ENCODE data around the gene TMEM63C. TPM values are rescaled to one million over a fixed set of nuclear protein-coding genes. Genes with fewer than 3 reads are reported as not detected.

The TMEM63C gene
- total and polyA plus RNA-seq, 2 experiments from 2014 or later, result 4.9 to 9.7 TPM

DNA sequence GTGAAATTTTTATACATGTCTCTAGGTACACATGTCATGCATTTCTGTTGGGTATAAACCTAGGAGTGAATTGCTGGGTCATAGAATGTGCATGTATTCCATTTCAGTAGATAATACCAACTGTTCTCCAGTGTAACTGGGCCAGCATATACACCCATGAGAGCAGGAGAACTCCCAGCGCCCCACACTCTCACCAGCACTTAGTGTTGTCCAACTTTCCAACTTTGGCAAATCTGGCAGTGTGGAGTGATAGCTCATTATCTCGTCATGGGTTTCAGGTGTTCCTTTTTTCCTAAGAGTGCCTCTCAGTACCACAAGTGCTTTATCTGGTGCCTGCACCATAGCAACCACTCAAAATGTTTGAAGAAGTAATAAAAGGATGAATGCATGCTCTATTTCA, 49.3 kb downstream of the TMEM63C start:
- no peak overlapping the region for H3K27ac ChIP-seq
- H4K20me1 ChIP-seq (ENCODE audit: insufficient read depth, poor library complexity, severe bottlenecking), result no peaks in the 10 kb centered on the region
- TF ChIP-seq EZH2 (IDR thresholded peaks at IDR 0.05; ENCODE audit: borderline replicate concordance), result no peak
- TF ChIP-seq, protein P1, sequence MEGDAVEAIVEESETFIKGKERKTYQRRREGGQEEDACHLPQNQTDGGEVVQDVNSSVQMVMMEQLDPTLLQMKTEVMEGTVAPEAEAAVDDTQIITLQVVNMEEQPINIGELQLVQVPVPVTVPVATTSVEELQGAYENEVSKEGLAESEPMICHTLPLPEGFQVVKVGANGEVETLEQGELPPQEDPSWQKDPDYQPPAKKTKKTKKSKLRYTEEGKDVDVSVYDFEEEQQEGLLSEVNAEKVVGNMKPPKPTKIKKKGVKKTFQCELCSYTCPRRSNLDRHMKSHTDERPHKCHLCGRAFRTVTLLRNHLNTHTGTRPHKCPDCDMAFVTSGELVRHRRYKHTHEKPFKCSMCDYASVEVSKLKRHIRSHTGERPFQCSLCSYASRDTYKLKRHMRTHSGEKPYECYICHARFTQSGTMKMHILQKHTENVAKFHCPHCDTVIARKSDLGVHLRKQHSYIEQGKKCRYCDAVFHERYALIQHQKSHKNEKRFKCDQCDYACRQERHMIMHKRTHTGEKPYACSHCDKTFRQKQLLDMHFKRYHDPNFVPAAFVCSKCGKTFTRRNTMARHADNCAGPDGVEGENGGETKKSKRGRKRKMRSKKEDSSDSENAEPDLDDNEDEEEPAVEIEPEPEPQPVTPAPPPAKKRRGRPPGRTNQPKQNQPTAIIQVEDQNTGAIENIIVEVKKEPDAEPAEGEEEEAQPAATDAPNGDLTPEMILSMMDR (IDR thresholded peaks at IDR 0.05; ENCODE audit: poor library complexity), result no peak
- no peak for TF ChIP-seq EZH2phosphoT487 (IDR thresholded peaks at IDR 0.05; ENCODE audit: low read depth, severe bottlenecking, unreplicated experiment)
- no peak overlapping the region for H3K4me2 ChIP-seq
- DNase-seq (ENCODE audit: low spot score), result no peak
- no peaks in the 10 kb centered on the region for H3K27me3 ChIP-seq
- WGBS (ENCODE audit: low lambda C conversion rate, missing lambda C conversion rate), result 80% methylated on average over 2 of the region's 2 CpGs
- H3K9me2 ChIP-seq (replicated peaks; ENCODE audit: insufficient read depth), result no peaks in the 10 kb centered on the region
- no peak overlapping the region for H3K4me3 ChIP-seq
- no peaks in the 10 kb centered on the region for H3K9me3 ChIP-seq (ENCODE audit: low read depth)
- H3K79me2 ChIP-seq, result no peaks in the 10 kb centered on the region
- no peak overlapping the region for H2AFZ ChIP-seq
- H3K4me1 ChIP-seq (ENCODE audit: insufficient read depth), result no peaks in the 10 kb centered on the region
- H3K36me3 ChIP-seq (replicated peaks; ENCODE audit: insufficient read depth, low read depth), result no peaks in the 10 kb centered on the region

DNA sequence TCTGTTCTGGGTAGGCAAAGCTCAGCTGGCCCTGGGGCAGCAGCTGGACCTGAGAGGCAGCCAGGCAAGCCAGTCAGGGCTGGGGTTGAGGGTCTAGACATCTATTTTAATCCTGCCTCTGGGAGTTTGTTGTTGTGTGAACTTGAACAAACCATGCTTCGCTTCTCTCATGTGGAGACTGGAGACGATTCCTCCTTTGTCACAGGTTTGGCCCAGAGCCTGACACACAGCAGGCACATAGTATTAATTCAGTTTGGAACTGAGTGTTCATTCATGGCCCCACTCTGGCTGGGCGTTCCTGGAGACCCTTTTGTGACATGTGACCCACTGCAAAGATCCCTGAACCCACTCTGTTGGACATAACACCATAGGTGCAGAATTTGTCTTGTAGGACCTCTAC, 50.1 kb downstream of the TMEM63C start:
- 88% methylated on average over 3 of the region's 3 CpGs for WGBS (ENCODE audit: low lambda C conversion rate, missing lambda C conversion rate)
- H3K27ac ChIP-seq, result no peak overlapping the region
- no peaks in the 10 kb centered on the region for H3K27me3 ChIP-seq
- no peaks in the 10 kb centered on the region for H3K79me2 ChIP-seq
- H3K36me3 ChIP-seq (replicated peaks; ENCODE audit: insufficient read depth, low read depth), result no peaks in the 10 kb centered on the region
- no peaks in the 10 kb centered on the region for H4K20me1 ChIP-seq (ENCODE audit: insufficient read depth, poor library complexity, severe bottlenecking)
- H2AFZ ChIP-seq, result no peak overlapping the region
- H3K9me2 ChIP-seq (replicated peaks; ENCODE audit: insufficient read depth), result no peaks in the 10 kb centered on the region
- no peaks in the 10 kb centered on the region for H3K9me3 ChIP-seq (ENCODE audit: low read depth)
- TF ChIP-seq EZH2phosphoT487 (IDR thresholded peaks at IDR 0.05; ENCODE audit: low read depth, severe bottlenecking, unreplicated experiment), result no peak
- TF ChIP-seq, protein P1 (IDR thresholded peaks at IDR 0.05; ENCODE audit: poor library complexity), result no peak
- no peak for TF ChIP-seq EZH2 (IDR thresholded peaks at IDR 0.05; ENCODE audit: borderline replicate concordance)
- no peak overlapping the region for H3K4me3 ChIP-seq
- no peak overlapping the region for H3K4me2 ChIP-seq
- DNase-seq (ENCODE audit: low spot score), result no peak
- H3K4me1 ChIP-seq (ENCODE audit: insufficient read depth), result no peaks in the 10 kb centered on the region

DNA sequence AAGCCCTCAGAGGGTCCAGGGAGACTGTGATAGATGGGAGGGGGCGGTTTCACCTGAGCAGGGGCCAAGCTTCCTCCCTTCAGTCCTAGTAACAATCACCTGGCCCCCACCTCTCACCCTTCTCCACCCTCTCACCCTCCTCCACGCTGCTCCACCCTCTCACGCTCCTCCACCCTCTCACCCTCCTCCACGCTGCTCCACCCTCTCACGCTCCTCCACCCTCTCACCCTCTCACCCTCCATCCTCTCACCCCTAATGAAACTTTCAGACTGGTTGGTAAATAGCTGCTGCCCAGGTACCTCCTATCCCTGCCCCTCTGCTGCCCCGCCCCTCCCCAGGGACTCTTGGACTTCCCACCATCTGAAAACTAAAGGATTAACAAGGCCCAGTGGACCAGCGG, 55.2 kb downstream of the TMEM63C start:
- Histone ChIP-seq H3K27ac (no peak overlapping the region), H3K79me2 (no peaks in the 10 kb centered on the region), H3K4me1 (ENCODE audit: insufficient read depth) (no peaks in the 10 kb centered on the region), H3K4me2 (no peak overlapping the region), H3K9me2 (replicated peaks; ENCODE audit: insufficient read depth) (no peaks in the 10 kb centered on the region), H3K27me3 (no peaks in the 10 kb centered on the region), H3K9me3 (ENCODE audit: low read depth) (no peaks in the 10 kb centered on the region), H3K4me3 (no peak overlapping the region), H2AFZ (no peak overlapping the region), H4K20me1 (ENCODE audit: insufficient read depth, poor library complexity, severe bottlenecking) (no peaks in the 10 kb centered on the region), H3K36me3 (replicated peaks; ENCODE audit: insufficient read depth, low read depth) (no peaks in the 10 kb centered on the region)
- TF ChIP-seq EZH2 (IDR thresholded peaks at IDR 0.05; ENCODE audit: borderline replicate concordance) (no peak), EZH2phosphoT487 (IDR thresholded peaks at IDR 0.05; ENCODE audit: low read depth, severe bottlenecking, unreplicated experiment) (no peak)
- TF ChIP-seq, protein P1 (IDR thresholded peaks at IDR 0.05; ENCODE audit: poor library complexity), result no peak
- no peak for DNase-seq (ENCODE audit: low spot score)
- WGBS (ENCODE audit: low lambda C conversion rate, missing lambda C conversion rate), result 81% methylated on average over 5 of the region's 7 CpGs

DNA sequence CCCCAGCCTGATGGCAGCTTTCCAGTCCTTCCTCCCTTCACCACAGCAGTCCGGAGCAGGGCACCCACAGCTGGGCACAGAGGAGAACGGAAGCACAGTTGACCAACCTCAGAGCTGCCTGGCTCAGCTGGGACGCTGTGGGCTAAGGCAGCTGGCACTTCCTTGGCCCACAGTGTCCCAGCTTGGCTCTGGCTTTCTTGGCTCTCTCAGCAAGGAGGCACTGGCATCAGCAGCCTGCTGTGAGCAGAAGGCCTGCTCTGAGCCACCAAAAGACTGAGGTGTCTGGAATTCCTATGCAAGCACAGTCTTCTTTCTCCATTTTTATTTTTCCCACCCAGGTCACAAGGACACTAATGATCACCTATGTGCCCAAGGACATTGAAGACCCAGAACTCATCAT, 56.8 kb downstream of the TMEM63C start:
- no peak overlapping the region for H2AFZ ChIP-seq
- H3K9me2 ChIP-seq (replicated peaks; ENCODE audit: insufficient read depth), result no peaks in the 10 kb centered on the region
- H3K4me2 ChIP-seq, result no peak overlapping the region
- no peaks in the 10 kb centered on the region for H3K79me2 ChIP-seq
- no peak for DNase-seq (ENCODE audit: low spot score)
- H4K20me1 ChIP-seq (ENCODE audit: insufficient read depth, poor library complexity, severe bottlenecking), result no peaks in the 10 kb centered on the region
- TF ChIP-seq, protein P1 (IDR thresholded peaks at IDR 0.05; ENCODE audit: poor library complexity), result no peak
- no peak for TF ChIP-seq EZH2 (IDR thresholded peaks at IDR 0.05; ENCODE audit: borderline replicate concordance)
- no peak for TF ChIP-seq EZH2phosphoT487 (IDR thresholded peaks at IDR 0.05; ENCODE audit: low read depth, severe bottlenecking, unreplicated experiment)
- 96% methylated on average over 3 of the region's 3 CpGs for WGBS (ENCODE audit: low lambda C conversion rate, missing lambda C conversion rate)
- H3K9me3 ChIP-seq (ENCODE audit: low read depth), result no peaks in the 10 kb centered on the region
- no peaks in the 10 kb centered on the region for H3K4me1 ChIP-seq (ENCODE audit: insufficient read depth)
- no peak overlapping the region for H3K27ac ChIP-seq
- H3K4me3 ChIP-seq, result no peak overlapping the region
- no peaks in the 10 kb centered on the region for H3K36me3 ChIP-seq (replicated peaks; ENCODE audit: insufficient read depth, low read depth)
- no peaks in the 10 kb centered on the region for H3K27me3 ChIP-seq

All from hepatocyte (in vitro differentiated cells).